Left cardiac atrium (tissue), 4 donors: ENCODE data around the gene KRT10. TPM values are rescaled to one million over a fixed set of nuclear protein-coding genes. Genes with fewer than 3 reads are reported as not detected.
"Not testable (repeated sequence)": the region's sequence is repeated elsewhere in the genome, so short reads cannot be mapped to it uniquely, and the experiment has no call there.

Experiments
- ATAC-seq, 2 donors: fragments of 200-7000 bp; cut with Tn5 transposase; one replicate each; pipeline ENCODE4 v1.9.1; 2020; ENCODE audit warnings: mild to moderate bottlenecking in 2 of 2, moderate library complexity in 2 of 2
- DNase-seq: peaks from one replicate; pipeline ENCODE4 v3.0.0-alpha.2; 2020
- intact Hi-C, 2 donors: fragments of 100-400 bp; cut with DNase I; formaldehyde crosslinking; loops; one replicate each; pipeline versions ENCODE4 v1.14.1 to v1.15.1; 2022 to 2023
- long read RNA-seq: library from polyadenylated mRNA; unstranded; transcript quantifications from one replicate; pipeline ENCODE4 v2.0.0, GENCODE V29; 2021
- total RNA-seq, 2 donors: library from RNA; stranded (reverse); fragmentation: NEBNext Ultra II Directional; extraction: Animal tissue kit (Norgen Biotek cat#: 25700); gene quantifications; one replicate each; pipeline ENCODE4 v1.2.1, GENCODE V29; 2021
- donor health status: DM: no; HTN: yes; CAD: no.
- donor health status: DM: no; HTN: yes; CAD: no; lungs with severe emphysema.
- donor health status: DM: yes; HTN: yes; CAD: no.
- donor health status: Dilated cardiomyopathy.

The KRT10 gene
- total RNA-seq, result 10 to 100 TPM; 57.0 to 68.8 TPM
- long read RNA-seq, partial matches to known transcripts, result 3 of 3 reads
- long read RNA-seq, other reads (novel, unspliced or antisense), result 0 of 3 reads

GRCh38 chr17:40822132-40822812, at the start of gene KRT10:
Gene KRT10, minus strand, starts transcription at chr17:40822614. Its CDS starts 29 bp downstream, at chr17:40822585.
- DNase-seq (no peak), ATAC-seq (no peak)
- intact Hi-C loops, result no loop called here

DNA sequence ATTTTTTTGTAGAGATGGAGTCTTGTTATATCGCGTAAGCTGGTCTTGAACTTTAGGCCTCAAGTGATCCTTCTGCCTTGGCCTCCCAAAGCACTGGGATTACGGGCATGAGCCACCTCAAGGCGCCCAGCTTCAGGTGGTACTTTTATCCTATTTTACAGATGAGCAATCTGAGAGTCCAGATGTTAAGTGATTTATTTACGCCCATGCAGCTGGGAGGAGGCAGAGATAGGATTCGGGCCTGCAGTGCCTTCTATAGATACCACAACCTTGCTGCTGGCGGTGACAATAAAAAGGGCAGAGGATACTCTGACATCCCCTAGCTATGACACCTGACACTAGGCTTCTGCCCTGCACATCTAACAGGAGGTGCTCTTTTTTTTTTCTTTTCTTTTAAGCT, 48.9 kb upstream of the KRT10 start:
- DNase-seq (no peak), ATAC-seq (no peak)
- intact Hi-C loops, result no loop called here

DNA sequence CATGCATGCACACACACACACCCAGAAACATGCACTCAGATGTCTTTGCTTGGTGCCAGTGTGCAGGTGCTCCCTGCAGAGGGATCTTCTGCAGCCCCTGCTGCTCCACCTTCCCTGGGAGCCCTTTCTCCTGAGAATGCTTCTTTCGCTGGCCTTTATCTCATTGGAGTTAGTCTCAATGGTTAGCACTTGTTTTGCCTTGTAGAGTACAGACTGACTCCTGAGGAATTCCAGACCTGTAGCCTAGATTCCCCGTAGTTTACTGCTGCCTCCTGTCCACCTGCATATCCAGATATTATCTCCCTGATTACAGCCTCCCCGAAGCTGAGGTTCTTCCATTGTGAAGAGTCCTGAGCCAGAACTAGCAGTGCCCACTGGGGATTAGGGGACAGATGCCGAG, 47.7 kb upstream of the KRT10 start:
- intact Hi-C loops, result no loop called here
- ATAC-seq (no peak), DNase-seq (no peak)

DNA sequence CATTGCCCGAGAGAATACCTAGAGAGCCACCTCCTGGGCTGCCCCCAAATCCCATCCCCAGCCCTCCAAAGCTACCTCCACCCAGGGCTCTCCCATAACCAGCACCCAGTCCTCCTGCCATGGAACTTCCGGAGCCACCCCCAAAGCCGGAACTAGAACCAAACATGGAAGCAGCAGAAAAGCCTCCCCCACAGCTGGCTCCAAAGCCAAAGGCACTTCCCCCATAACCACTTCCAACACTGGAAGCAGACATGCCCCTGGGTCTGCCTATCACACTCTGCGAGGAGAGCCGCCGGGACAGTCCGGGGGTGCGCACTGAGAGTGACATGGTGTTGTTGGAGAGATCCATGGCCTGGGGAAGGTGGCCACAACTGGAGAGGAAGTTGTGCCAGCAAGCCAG, 44.4 kb upstream of the KRT10 start, which contains the start of gene KRT12:
Gene KRT12, minus strand, starts transcription at position 386 of the 400 bp plus-strand sequence. Its CDS starts 37 bp downstream, at position 349.
- intact Hi-C loops, result no loop called here
- DNase-seq (no peak), ATAC-seq (no peak)

- no peak for DNase-seq
- ATAC-seq, result no peak
- intact Hi-C loops, result no loop called here
These were observed 42.4 kb upstream of the KRT10 start for GRCh38 chr17:40864661-40865390.

GRCh38 chr17:40862985-40863733, 40.7 kb upstream of the KRT10 start:
- intact Hi-C loops, result no loop called here
- ATAC-seq (no peak), DNase-seq (no peak)

DNA sequence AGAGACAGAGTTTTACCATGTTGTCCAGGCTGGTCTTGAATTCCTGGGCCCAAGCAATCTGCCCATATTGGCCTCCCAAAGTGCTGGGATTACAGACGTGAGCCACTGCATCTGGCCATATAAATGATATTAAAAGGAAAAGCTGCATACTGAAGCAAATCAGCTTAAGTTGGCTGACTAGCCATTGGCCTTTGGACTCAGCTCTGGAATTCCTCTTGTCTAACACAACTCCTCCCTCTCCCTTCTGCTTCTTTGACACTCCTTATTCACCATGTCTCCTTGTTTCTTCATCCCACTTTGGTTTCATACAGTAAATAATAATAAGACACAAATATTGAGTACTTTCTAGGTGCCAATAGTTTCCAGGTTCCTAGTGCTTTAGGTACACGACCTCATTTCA, 37.1 kb upstream of the KRT10 start:
- intact Hi-C loops, result loop anchor here in 1 of 2 donors (5.0 kb wide), 2 partner anchors 788 to 803 kb away; no protein-coding TSS in a partner anchor
- DNase-seq, result no peak
- ATAC-seq, result no peak

- intact Hi-C loops, result loop anchor here in 1 of 2 donors (5.0 kb wide), 2 partner anchors 789 to 804 kb away; no protein-coding TSS in a partner anchor
- not testable (repeated sequence) for DNase-seq, ATAC-seq
These were observed 36.3 kb upstream of the KRT10 start for GRCh38 chr17:40858667-40859066.

DNA sequence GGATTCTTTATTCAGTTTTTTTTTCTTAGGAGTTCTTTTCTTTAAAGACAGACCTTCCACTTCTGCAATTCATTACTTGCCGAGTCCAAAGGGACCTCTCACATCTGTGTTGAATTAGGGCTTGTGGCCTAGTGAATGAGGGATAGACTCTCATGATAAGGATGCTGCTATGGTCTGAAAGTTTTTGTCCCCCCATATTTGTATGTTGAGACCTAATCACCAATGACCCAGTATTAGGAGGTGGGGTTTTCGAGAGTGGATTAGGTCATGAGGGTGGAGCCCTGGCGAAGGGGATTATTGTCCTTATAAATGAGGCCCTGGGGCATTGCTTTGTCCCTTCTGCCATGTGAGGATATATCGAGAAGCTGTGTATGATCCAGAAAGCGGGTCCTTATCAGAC, 35.1 kb upstream of the KRT10 start:
- DNase-seq (no peak), ATAC-seq (peak in 1 of 2 donors; percentile 67)
- intact Hi-C loops, result loop anchor here in 1 of 2 donors (5.0 kb wide), 2 partner anchors 790 to 805 kb away; no protein-coding TSS in a partner anchor

GRCh38 chr17:40854175-40854814, 31.9 kb upstream of the KRT10 start:
- intact Hi-C loops, result no loop called here
- DNase-seq (no peak), ATAC-seq (peak in 1 of 2 donors; percentile 87)

DNA sequence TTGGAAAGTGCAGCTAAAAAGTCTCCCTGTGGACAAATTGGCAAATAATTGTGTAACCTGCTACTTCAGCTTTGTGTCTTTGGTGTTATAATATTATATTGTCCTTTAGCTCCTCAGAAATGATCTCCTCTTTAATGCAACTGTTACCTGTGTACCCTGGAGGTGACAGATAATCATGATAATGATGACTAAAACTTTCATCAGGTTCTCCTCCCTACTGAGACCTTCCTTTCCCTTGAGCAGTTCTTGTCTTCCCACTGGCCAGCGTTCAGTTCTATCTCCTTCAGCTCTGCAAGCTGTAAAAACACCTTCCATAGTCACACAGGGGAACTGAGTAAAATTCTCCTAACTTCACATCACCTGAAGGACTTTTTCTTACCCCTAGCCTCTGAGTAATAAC, 29.9 kb upstream of the KRT10 start:
- intact Hi-C loops, result no loop called here
- DNase-seq, result no peak
- ATAC-seq, result no peak

DNA sequence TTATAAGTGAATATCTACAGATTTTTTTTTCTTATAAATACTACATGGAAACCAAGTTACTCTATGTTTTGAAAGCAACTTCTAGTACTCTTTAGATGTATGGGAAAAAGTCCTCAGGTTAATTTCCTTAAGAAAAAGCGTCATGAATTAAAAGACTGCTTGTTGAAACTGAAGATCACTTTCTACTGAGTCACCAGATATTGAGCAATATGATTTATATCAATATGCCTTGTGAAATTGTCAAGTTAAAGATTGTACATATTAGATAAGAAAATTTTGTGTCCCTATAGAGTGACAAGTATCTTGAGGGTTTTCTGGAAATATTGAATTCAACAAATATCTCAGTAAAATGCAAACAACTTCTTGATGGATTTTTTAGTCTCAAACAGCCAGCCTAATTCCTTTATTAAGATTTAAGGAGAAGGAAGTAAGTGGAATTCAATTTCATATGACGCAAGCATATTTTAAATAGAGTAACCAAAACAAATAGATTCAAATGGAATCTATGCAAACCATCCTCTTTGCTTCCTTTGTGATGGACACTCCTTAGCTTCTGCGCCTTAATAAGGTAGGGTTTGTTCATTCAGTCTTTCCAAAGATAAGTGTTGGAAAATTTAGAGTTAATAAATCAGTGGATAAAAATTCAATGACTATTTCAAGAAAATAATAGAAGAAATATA, 28.0 kb upstream of the KRT10 start:
- intact Hi-C loops, result no loop called here
- DNase-seq, result no peak

GRCh38 chr17:40849723-40850122, 27.3 kb upstream of the KRT10 start:
- ATAC-seq (no peak), DNase-seq (no peak)
- intact Hi-C loops, result no loop called here

More for the DNA sequence above, 28.0 kb upstream of the KRT10 start:
- no peak for ATAC-seq

DNA sequence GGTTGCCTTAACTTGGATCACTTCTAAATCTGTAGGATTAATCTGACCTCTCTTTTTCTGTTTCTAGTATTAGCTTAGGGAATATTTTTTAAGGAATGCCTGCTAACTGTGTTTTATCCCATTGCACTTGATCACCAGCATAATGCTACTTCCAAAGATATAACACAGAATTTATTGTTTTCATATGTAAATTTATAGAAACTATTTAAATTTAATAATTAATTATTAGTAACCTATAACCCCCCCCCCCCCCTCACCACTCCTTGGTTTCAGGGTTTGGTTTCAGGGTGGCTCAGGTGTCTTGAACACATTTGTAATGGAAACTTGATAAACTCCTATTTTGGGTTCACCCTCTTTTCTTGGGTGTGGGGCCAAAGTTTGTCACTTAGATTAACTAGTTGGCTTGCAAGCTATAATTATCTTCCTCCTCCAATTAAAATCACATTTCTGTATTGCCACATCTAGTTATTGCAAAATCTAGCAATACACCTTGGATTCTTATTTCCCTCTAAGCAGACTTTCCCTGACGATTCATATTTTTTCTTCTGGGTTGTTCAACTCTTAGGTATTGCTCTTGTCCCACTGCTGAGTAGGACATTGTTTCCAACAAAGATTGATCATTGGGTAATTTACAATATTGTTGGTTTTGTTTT, 26.3 kb upstream of the KRT10 start:
- no peak for ATAC-seq
- intact Hi-C loops, result no loop called here
- no peak for DNase-seq

- no peak for ATAC-seq
These were observed 24.2 kb upstream of the KRT10 start for GRCh38 chr17:40846515-40847144.

GRCh38 chr17:40844671-40845107, 22.3 kb upstream of the KRT10 start:
- DNase-seq, result no peak
- intact Hi-C loops, result no loop called here
- ATAC-seq, result no peak

More at GRCh38 chr17:40846515-40847144, 24.2 kb upstream of the KRT10 start:
- intact Hi-C loops, result no loop called here
- DNase-seq, result no peak

DNA sequence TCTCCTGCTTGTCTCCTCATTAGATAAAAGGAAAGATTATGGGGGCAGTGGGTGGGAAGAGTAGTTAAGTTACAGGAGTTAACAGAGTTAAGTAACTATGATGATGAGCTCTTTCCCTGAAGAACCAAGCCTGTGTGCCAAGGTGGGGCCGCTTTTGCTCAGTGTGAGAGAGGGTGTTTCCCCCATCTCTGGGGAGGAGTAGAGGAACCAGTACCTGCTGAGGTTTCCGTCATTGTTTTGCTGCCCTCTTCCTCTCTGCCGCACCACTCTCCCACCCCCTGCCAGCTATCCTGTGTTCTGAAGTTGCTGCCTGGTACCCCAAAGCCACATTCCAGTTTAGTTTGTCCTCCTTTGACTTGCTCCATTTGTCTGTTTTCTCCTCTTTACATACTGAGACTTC, 20.8 kb upstream of the KRT10 start:
- no peak for ATAC-seq
- no peak for DNase-seq
- intact Hi-C loops, result no loop called here
